NCI-H1105 treated with DMSO at 0.1 percent for 48 hours (cell line): ENCODE measurements around the gene ROBO4.

Source experiments
- DNase-seq: peaks from one replicate; lab custom pipeline; 2025; lab: John Stamatoyannopoulos, UW

ROBO4 gene

GRCh38 chr11:124889191-124890091, 8.2 kb downstream of the ROBO4 start:
- no peak for DNase-seq

- DNase-seq: no peak
These were observed 10.0 kb downstream of the ROBO4 start for GRCh38 chr11:124887667-124888013.

GRCh38 chr11:124886978-124887666, 10.5 kb downstream of the ROBO4 start:
- no peak for DNase-seq

- DNase-seq: no peak
These were observed 11.2 kb downstream of the ROBO4 start for GRCh38 chr11:124886476-124886875.

GRCh38 chr11:124884869-124885479, 12.7 kb downstream of the ROBO4 start:
- no peak for DNase-seq

GRCh38 chr11:124884340-124884739, 13.3 kb downstream of the ROBO4 start:
- DNase-seq: no peak

- no peak for DNase-seq
These were observed 15.2 kb downstream of the ROBO4 start for GRCh38 chr11:124882339-124883071.

- DNase-seq: no peak
These were observed 16.7 kb downstream of the ROBO4 start for GRCh38 chr11:124880958-124881357.

- no peak for DNase-seq
These were observed 17.4 kb downstream of the ROBO4 start for GRCh38 chr11:124880290-124880611.

- no peak for DNase-seq
These were observed 18.0 kb downstream of the ROBO4 start for GRCh38 chr11:124879493-124880289.

- DNase-seq: no peak
These were observed 18.7 kb downstream of the ROBO4 start for GRCh38 chr11:124878759-124879492.

- DNase-seq: no peak
These were observed 19.5 kb downstream of the ROBO4 start for GRCh38 chr11:124877910-124878758.

- DNase-seq: no peak
These were observed 20.1 kb downstream of the ROBO4 start for GRCh38 chr11:124877631-124877909.

GRCh38 chr11:124876818-124877630, 20.6 kb downstream of the ROBO4 start:
- no peak for DNase-seq

GRCh38 chr11:124875943-124876817, 21.5 kb downstream of the ROBO4 start:
- DNase-seq: peak; percentile 98

- no peak for DNase-seq
These were observed 22.3 kb downstream of the ROBO4 start for GRCh38 chr11:124875401-124875800.

- DNase-seq: no peak
These were observed 23.0 kb downstream of the ROBO4 start for GRCh38 chr11:124874571-124875255.

- no peak for DNase-seq
These were observed 23.7 kb downstream of the ROBO4 start for GRCh38 chr11:124873951-124874350.
